Caki2 (cell line): Measurements from ENCODE around the gene ARNT2. TPM values are rescaled to one million over a fixed set of nuclear protein-coding genes. Genes with fewer than 3 reads are reported as not detected.
A peak's percentile ranks its signal among the peaks of the same experiment; 100 is the strongest.

Experiments
- DNase-seq: peaks from one replicate; pipeline ENCODE4 v3.0.0-alpha.2; 2015; ENCODE audit warnings: low read depth
- in situ Hi-C: cut with HindIII; loops from 2 replicates; pipeline ENCODE4 v1.10.0; 2016; ENCODE audit warnings: low sequenced_read_pairs, low pct_unique_long_range_greater_than_20kb, mixed read lengths
- total RNA-seq: library from RNA; depleted of rRNA; stranded (reverse); fragments of >200 nt; shearing (Covaris generic); gene quantifications from 2 replicates; pipeline ENCODE4 v1.2.3, GENCODE V29; 2014; ENCODE audit warnings: low replicate concordance

The ARNT2 gene
- total RNA-seq, 1 experiment from 2014 or later, result 26.3 TPM

- in situ Hi-C loops, result loop anchor here (25.0 kb wide), 1 partner anchor 352 kb away; the partner anchor contains the start of gene CEMIP
- no peak for DNase-seq
Observed at GRCh38 chr15:80434926-80435720, 30.9 kb downstream of the ARNT2 start.

- DNase-seq, result peak; percentile 75
- in situ Hi-C loops, result loop anchor here (25.0 kb wide), 1 partner anchor 351 kb away; the partner anchor contains the start of gene CEMIP
Observed at GRCh38 chr15:80436511-80437307, 32.5 kb downstream of the ARNT2 start.

GRCh38 chr15:80437334-80437891 is 33.2 kb downstream of the ARNT2 start:
- no peak for DNase-seq
- in situ Hi-C loops, result loop anchor here (25.0 kb wide), 1 partner anchor 350 kb away; the partner anchor contains the start of gene CEMIP

GRCh38 chr15:80439140-80439539 is 35.0 kb downstream of the ARNT2 start:
- no peak for DNase-seq
- in situ Hi-C loops, result loop anchor here (25.0 kb wide), 1 partner anchor 348 kb away; the partner anchor contains the start of gene CEMIP

GRCh38 chr15:80440024-80440423 is 35.8 kb downstream of the ARNT2 start:
- in situ Hi-C loops, result loop anchor here (25.0 kb wide), 1 partner anchor 347 kb away; the partner anchor contains the start of gene CEMIP
- DNase-seq, result no peak

GRCh38 chr15:80441041-80441440 is 36.9 kb downstream of the ARNT2 start:
- in situ Hi-C loops, result loop anchor here (25.0 kb wide), 1 partner anchor 346 kb away; the partner anchor contains the start of gene CEMIP
- no peak for DNase-seq

- in situ Hi-C loops, result loop anchor here (25.0 kb wide), 1 partner anchor 346 kb away; the partner anchor contains the start of gene CEMIP
- no peak for DNase-seq
Observed at GRCh38 chr15:80441714-80442113, 37.5 kb downstream of the ARNT2 start.

- no peak for DNase-seq
- in situ Hi-C loops, result loop anchor here (25.0 kb wide), 1 partner anchor 344 kb away; the partner anchor contains the start of gene CEMIP
Observed at GRCh38 chr15:80442728-80443403, 38.7 kb downstream of the ARNT2 start.

- no peak for DNase-seq
- in situ Hi-C loops, result loop anchor here (25.0 kb wide), 1 partner anchor 343 kb away; the partner anchor contains the start of gene CEMIP
Observed at GRCh38 chr15:80444680-80445251, 40.6 kb downstream of the ARNT2 start.

- no peak for DNase-seq
- in situ Hi-C loops, result loop anchor here (25.0 kb wide), 1 partner anchor 342 kb away; the partner anchor contains the start of gene CEMIP
Observed at GRCh38 chr15:80445300-80446041, 41.3 kb downstream of the ARNT2 start.

- no peak for DNase-seq
- in situ Hi-C loops, result loop anchor here (25.0 kb wide), 1 partner anchor 340 kb away; the partner anchor contains the start of gene CEMIP
Observed at GRCh38 chr15:80447077-80447476, 42.9 kb downstream of the ARNT2 start.

- in situ Hi-C loops, result loop anchor here (25.0 kb wide), 1 partner anchor 337 kb away; the partner anchor contains the start of gene CEMIP
- DNase-seq, result no peak
Observed at GRCh38 chr15:80449825-80450224, 45.6 kb downstream of the ARNT2 start.

GRCh38 chr15:80450811-80451321 is 46.7 kb downstream of the ARNT2 start:
- DNase-seq, result no peak
- in situ Hi-C loops, result no loop called here

GRCh38 chr15:80452166-80452565 is 48.0 kb downstream of the ARNT2 start:
- in situ Hi-C loops, result no loop called here
- no peak for DNase-seq

- no peak for DNase-seq
- in situ Hi-C loops, result no loop called here
Observed at GRCh38 chr15:80455051-80455648, 51.0 kb downstream of the ARNT2 start.
